NCI-H146 (cell line): ENCODE data around the gene FBXW2.

Experiments used
- DNase-seq: peaks from one replicate; lab custom pipeline; 2025; lab: John Stamatoyannopoulos, UW

FBXW2 gene

DNA sequence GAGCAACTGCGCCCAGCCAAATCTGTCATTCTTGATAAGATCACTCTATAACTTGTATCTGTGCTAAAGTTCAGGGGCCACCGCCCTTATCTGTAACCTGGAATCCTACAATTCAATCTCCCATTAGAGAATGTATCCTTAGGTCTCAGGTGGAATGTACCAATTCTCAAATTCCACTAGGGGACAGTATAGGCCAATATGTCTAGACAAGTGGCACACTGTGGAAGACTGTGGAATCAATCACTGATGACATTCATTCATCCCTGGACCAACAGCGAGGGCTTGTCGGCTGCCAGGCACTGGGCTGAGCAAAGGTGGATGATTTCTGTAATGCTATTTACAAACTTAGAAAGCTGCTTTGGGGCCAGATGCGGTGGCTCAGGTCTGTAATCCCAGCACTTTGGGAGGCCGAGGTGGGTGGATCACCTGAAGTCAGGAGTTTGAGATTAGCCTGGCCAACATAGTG, 50.2 kb downstream of the FBXW2 start:
- peak; percentile 44 for DNase-seq

DNA sequence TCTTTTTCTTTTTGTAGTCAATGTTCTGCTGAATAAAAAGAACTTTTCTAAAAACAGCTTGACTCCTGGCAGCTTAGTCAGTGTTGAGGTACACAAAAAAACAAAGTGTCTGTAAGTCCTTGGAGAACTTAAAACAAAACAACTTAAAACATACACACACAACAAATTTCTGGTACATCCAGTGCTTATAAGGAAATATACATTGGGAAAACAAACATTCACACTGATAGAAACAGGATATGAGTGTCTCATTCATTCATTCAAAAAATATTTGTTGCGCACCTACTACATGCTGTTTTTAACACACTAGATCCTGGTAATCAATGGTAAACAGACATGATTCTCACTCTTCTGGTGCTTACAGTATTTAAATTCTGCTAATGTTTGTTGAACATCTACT, 51.5 kb downstream of the FBXW2 start:
- DNase-seq = no peak

DNA sequence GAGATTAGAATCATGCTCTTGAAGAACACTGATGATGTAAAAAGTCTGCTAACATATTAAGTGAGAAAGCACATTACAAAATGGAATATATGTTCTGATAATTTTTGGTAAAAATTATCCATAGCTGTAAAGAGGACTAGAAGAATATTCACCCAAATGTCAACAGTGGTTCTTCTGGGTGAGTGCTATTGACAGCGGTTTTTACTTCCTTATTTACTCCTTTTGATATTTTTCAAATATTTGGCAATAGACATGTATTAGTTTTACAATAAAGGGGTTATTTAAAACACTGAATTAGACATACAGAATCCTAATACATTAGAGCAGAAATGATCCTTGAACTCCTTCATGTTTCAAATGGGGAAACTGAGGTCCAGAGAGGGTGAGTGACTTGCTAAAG, 52.0 kb downstream of the FBXW2 start:
- DNase-seq = no peak

DNA sequence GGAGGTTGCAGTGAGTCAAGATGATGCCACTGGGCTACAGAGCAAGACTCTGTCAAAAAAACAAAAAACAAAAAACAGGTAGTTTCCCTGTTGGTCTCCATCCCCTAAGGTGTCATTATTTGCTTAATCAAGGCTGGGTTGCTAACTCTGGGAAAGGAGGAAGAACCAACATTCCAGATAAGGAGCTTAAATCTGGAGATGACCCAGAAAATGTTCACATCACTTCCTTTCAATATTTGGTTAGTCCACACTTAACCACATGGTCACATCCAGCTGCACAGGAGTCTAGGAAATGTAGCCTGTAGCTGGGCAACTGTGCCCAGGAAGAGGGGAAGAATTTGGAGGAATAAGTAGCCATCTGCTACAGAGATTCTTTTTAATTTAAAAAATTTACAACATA, 53.1 kb downstream of the FBXW2 start:
- DNase-seq = no peak

DNA sequence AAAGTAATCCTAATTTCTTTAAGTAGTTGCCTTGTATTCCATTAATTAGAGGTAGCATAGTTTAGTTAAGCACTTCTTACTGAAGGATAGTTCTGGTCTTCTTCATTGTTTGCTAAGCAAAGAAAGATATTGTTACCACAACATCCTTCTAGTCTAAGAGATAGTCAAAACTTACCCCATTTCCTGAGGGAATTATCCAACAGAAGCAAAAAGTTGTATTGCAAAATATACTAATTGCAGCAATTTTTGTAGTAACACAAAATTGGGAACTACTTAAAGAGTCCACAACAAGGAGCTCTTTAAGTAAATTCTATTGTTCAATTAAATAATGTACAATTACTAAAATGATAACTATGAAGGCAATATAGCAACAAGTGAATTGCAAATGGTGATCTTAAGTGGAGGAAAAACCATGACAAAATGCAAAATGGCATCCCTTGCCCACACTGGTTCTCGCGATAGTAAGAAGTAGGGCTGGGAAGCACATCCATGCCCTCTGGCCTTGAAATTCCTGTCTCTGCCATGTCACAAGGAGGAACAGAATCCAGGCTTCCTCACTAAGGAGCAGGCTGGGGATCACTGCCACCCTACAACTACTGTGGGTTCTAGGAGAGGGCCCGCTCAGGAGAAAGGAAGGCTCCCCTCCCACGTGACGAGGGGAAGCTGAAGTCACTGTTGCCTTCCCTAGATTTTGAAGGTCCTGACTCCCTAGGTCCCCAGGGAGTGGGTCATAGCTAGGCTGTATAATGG, 55.6 kb downstream of the FBXW2 start:
- no peak for DNase-seq

DNA sequence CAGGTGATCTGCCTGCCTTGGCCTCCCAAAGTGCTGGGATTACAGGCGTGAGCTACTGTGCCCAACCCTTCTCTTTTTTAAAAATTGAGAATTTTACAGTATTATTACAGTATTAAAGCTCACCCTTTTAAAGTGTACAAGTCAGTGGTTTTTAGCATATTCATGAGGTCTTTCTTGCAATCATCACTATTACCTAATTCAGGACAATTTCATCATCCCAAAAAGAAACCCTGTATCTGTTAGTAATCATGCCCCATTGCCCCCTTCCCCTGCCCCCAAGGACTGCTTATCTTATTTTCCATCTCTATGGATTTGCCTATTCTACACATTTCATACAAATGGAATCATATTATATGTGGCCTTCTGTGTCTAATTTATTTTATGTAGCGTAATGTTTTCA, 56.3 kb downstream of the FBXW2 start:
- no peak for DNase-seq

DNA sequence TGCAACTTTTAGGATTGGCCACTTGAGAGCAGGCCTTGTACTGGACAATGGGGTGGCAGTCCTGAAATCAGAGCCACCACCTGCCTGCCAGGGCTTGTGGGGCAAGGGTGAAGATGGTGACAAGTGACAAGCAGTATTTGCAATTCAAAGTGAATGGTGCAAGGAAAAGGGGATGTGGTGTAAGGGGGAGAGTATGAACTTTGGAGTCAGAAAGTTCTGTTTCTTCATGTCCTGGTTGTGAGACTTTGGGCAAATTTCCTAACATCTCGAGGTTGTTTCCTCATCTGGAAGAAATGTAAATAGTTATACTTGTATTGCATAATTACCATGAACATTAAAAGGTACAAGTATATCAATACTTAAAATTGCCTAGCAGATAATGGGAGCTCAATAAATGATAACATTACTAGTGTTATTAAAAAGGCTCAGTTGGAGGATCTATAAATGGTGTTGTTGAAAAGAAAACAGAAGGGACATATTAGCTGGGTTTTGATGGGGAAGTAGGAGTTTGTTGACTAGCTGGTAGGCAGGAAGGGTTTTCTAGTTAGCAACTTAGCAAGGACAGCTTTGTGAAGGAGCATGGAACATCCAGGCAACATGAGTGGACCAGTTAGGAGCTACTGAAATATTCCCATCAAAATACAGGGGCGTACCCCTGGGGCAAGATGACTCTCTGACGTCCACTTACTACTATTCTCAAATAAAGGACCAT, 57.6 kb downstream of the FBXW2 start:
- DNase-seq = no peak

DNA sequence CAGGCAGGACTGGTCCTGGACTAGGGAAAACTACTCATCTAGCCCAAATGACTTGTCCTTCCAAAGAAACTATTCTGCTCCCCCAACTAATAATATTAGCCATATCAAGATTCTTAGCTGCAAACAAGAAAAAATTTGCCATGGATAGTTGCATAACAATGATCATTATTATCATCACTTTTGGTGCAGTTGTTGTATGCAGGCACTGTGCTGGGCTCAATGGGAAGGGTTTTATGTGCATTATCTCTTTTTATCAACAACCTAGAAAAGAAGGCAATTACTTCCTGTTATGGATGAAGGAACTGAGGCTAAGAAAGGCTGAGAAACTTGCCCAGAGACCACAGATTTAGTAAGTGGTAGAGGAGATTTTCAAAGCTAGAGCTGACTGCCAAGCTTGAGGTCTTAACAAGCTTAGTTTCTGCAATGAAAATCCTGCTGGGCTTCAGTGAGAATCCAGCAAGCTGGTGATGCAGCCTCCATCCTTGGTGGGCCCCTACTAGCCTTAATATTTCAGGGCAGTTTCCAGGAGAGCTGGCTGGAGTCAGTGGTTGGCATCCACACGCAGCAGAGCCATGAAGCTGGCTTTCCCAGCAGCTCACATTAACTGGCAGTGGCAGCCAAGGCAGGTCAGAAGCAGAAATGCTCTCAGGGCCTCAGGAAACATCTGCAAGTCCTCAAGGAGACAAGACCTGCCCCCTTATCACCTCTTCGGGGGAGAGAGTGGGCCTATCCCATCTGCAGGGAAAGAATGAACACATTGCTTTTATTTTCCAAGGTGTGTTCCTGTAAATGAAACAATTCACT, 58.4 kb downstream of the FBXW2 start:
- no peak for DNase-seq

DNA sequence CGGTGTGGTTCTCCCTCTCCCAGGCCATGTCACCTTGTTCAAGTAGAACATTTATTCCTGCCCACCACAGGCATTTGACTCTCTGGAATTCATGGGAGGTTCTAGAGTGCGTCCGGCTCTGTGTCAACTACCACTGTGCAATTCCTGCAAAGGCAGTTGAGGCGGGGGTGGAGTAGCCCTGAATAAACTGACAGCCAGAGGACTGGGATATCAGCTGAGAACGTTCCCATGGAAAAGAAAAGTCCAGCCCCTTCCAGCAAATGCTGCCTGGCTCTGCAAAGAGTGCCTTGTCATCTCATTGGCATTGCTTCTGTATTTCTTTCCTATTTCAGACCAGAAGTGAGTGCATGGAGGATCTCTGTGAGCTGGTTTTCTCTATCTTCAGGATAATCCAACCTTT, 60.0 kb downstream of the FBXW2 start:
- DNase-seq = no peak

DNA sequence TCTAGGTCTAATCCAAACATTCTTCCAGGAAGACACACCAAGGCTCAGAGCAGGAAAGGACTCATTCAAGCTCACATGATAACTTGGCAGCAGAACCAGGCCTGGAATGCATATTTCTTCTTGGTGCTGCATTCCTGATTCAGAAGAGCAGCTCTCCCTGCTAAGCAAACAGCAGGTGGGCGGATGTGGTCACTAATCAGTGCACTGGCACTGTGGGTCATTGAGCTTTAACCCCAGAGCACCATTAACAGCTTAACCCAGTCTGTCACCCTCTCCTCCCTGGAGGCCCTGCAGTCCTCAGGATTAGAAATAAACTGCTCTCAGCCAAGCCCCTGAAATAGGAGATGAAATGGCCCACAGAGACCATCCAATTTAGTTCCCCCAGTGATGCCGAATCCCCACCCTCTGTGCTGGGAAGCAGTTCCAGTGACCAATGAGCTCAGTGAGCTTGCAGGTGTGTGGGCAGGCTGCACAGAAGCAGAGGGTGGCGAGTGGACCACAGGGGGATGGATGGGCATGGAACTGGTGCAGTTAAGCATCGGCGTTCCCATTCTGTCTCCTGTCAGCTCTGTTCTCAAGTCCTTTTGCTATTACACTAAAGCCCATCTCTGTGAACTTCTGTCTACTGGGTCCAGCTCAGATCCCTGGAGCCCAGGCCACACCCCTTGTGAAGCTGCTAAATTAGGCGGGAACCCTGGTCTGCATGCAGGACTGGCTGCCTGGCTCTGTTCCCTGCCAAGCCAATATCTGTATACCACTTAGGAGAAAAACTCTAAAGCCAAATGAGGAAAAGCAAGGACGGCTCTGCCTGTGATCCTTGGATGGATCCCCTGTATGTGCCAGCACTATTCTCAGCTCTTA, 62.3 kb downstream of the FBXW2 start:
- DNase-seq = peak; percentile 52

DNA sequence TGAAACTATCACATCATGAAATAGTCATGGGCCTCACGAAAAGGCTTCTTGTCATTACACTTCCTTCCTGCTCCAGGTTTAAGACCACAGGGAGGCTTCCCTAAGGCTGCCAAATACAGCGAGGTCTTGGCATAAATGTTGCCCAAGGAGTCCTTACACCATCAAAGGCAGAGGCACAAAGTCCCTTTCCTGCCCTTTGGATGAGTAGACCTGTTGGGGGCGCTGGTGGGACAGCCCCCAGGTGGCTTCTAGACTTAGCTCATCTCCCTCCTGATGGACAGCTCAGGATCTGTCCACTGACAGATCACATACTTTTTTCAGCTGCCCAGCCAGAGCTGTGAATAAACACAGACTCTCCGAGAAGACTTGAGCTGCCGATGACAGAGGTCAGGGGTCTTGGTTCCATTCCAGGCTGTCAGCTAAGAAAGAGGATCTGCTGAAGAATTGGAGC, 63.4 kb downstream of the FBXW2 start:
- no peak for DNase-seq

DNA sequence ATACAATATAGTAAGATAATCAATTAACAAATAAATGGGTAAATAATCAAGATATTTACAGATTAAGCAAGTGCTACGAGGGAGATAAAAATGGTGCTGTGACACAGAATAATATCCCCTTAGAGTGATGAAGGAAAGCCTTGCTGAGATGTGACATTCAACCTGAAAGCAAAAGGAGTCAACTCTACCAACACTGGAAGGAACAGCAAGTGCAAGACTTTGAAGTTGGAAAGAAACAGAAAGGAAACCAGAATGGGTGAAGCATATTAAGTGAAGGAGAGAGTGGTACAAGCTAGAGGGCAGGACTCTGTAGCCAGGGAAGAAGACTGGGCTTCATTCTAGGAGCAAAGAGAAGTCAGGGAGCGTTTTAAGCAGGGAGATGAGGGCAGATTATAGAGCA, 66.7 kb downstream of the FBXW2 start:
- DNase-seq = no peak

DNA sequence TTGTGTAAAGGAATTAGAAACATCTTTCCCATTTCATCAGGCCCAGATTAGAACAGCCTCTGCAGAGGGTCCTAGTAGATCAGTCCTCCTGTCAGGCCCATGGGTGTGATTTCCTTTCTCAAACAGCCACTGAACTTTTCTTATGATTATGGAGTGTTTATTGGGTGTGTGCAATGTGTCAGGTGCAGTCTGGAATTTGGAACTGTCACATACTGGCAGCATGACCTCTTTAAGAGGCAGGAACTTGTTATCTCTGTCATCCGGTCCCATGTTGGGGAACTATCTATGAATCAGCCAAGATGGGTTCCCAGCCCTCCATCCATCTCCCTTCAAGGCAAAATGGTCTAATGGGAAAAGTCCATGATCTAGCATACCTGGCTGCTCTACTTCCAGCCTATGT, 67.3 kb downstream of the FBXW2 start:
- no peak for DNase-seq

DNA sequence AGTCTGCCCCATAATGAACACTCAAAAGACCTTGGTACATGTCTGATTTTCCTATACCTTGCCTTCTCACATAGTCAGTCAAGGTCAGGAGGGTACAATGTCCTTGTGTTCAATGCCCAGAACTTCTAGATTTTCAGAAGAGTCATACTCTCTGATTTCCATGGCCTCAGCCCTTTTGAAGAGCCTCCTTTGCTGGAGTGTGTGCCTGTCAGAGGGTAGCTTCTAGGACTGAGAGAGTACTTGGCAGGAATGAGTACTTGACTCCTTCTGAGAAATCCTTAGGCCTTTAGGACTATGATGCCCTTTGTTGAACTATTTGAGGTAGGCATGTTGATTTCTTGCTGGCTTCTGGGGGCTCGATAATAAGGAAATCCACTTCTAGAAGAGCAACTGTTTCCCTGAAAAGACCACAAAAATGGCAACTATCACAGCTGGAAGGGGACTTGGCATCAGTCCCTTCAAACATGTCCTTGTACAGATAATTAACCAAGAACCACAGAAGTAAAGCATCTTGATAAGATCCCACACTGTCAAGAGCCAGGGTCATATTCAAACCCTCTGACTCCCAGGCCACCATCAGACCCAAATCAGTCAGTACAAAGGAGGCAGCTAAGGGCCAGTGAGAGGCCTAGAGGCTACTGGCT, 68.3 kb downstream of the FBXW2 start:
- no peak for DNase-seq

DNA sequence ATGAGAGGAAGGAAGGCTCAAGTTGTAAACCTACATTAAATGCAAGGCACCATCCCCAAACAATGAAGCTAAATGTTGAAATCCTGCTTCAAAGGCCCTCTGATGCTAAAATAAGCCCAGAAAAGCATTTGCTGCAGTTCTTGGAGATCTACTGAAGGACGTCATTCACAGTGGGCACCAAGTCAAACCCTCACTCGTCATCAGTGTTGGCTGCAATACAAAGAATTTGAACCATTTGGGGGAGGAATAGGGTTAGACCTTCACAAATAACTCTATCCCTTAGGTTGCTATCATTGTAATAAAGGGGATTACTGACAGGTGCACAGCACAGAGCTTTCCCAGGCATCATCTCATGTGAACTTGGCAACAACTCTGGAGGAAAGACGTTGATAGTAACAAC, 69.7 kb downstream of the FBXW2 start:
- no peak for DNase-seq

DNA sequence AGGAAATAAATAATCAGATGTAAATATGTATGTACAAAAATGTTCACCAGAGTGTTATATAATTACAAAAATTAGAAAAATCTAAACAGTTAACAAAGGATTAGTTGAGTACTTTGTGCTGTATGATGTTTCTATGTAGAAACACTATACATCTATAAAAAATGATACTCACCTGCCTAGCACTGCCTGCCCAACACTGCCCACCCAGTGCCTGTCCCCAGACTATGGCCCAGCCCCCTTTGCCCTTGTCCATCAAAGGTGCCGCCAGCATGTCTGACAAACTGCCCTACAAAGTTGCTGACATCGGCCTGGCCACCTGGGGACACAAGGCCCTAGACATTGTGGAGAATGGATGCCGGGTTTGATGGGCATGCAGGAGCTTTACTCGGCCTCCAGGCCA, 72.8 kb downstream of the FBXW2 start:
- no peak for DNase-seq

DNA sequence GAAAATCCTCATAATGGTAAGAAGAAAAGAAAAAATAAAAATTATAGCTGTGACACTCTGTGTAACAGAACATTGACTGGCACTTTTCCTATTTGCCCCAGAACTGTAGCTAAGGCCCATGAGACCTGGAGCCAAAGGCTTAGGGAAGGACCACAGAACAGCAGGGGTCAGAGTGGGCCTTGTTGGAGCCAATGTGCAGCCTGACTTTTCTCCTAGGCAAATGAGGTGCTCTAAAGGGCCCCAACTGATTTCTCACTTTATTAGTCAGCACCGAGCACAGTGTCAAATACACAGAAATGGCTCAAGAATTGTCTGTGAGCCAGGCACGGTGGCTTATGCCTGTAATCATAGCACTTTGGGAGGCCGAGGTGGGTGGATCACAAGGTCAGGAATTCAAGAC, 74.9 kb downstream of the FBXW2 start:
- no peak for DNase-seq

DNA sequence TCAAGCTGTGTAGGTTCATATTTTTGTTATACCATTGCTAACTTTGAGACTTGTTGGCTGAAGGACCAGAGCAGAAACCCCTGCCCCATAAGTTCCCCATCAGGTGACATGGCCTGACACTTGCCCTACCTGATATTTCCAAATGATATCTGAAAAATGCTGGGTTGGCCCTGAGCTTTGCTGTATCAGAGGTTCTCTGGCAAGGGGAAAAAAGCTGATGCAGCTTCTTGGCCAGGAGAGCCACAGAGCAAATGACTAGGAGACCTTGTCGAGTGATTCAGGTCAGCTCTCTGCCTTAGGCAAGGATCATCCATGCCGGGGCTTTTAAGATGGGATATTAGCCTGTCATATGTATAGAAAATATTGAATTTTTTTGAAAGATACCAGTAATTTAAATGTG, 76.0 kb downstream of the FBXW2 start:
- DNase-seq = no peak

DNA sequence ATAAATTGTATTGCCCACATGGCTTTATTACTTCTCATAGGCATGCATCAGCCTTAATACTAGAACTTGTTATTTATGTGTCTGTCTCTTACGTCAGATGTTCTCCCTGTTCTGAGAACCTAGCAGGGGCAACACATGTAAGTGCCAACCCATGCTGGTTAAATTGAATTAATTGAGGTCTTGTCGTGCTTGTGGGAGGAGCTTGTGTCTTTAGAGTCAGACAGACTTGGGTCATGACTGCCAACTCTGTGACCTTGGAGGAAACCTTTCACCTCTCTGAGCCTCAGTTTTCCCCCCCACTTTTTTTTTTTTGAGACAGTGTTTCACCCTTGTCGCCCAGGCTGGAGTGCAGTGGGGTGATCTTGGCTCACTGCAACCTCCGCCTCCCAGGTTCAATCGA, 76.7 kb downstream of the FBXW2 start:
- DNase-seq = no peak

DNA sequence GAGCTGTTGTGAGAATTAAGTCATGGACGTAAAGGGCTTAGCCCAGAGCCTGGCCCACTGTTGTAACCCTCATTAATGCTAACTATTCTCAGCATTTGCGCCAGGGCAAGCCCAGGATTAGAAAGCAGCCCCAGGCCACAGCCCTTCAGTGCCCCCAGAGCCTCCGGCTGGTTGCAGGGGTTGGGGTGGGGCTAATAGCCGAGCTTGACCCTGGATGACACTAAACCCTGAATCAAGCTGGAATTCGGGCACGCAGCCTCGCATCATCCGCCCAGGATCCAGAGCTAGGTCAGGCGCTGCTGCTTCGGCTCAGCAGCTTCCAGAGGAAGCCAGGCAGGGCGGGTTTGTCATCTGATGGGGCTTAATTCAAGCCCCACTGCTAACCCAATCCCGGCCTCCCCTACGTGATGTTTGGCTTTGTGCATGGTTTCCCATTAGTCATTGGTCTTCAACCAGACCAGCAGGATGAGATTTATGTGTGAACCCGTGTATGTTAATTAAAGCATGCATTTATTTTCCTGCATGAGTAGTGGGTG, 77.8 kb downstream of the FBXW2 start:
- DNase-seq = no peak

DNA sequence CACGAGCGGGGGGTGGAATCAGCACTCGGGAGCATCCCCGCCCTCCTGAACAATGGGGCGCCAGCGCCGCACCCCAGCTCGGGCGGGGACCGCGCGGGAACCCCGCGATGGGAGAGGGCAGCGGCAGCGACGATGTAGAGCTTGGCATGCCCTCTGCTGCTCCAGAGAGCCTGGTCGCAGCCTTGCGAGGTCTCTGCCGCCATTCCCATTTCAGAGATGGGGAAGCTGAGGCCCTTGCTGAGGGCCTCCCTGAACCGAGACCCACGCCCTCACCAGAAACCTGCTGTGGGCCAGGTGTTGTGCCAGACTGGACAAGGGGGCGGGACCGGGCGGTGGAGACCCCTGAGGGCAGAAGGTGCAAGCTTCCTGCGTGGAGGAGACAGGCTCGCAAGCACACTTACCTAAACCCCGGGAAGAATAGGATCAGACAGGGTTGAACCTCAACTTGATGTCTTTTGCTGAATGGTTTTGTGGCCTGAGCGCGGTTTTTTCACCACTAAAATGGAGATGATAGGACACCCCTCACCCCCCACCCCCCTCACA, 78.3 kb downstream of the FBXW2 start:
- peak; percentile 22 for DNase-seq
